NCI-H2081 (cell line): ENCODE results near the gene DELE1.
A peak's percentile ranks its signal among the peaks of the same experiment; 100 is the strongest.
"Not testable (repeated sequence)": the region's sequence is repeated elsewhere in the genome, so short reads cannot be mapped to it uniquely, and the experiment has no call there.

Experiments used
- DNase-seq, 2 experiments: peaks; one replicate each; lab custom pipeline; 2025; lab: John Stamatoyannopoulos, UW

The DELE1 gene

GRCh38 chr5:141889282-141889871 is 34.3 kb upstream of the DELE1 start:
- no peak for DNase-seq

GRCh38 chr5:141890429-141890828 is 33.2 kb upstream of the DELE1 start:
- DNase-seq = not testable (repeated sequence)

GRCh38 chr5:141897425-141897824 is 26.2 kb upstream of the DELE1 start:
- DNase-seq = no peak

GRCh38 chr5:141898448-141899049 is 25.1 kb upstream of the DELE1 start:
- no peak for DNase-seq

- DNase-seq = peak in 1 of 2 experiments; percentile 1
Measured at GRCh38 chr5:141902015-141902814, 21.5 kb upstream of the DELE1 start.

GRCh38 chr5:141903261-141903660 is 20.4 kb upstream of the DELE1 start:
- no peak for DNase-seq

GRCh38 chr5:141904551-141904950 is 19.1 kb upstream of the DELE1 start:
- DNase-seq = no peak

- DNase-seq = no peak
Measured at GRCh38 chr5:141906517-141906916, 17.2 kb upstream of the DELE1 start.

- no peak for DNase-seq
Measured at GRCh38 chr5:141906972-141907371, 16.7 kb upstream of the DELE1 start.

- no peak for DNase-seq
Measured at GRCh38 chr5:141908796-141909195, 14.9 kb upstream of the DELE1 start.

GRCh38 chr5:141909212-141909611 is 14.5 kb upstream of the DELE1 start:
- DNase-seq = no peak

GRCh38 chr5:141910271-141910673 is 13.4 kb upstream of the DELE1 start:
- DNase-seq = no peak

GRCh38 chr5:141913560-141914198 is 10.0 kb upstream of the DELE1 start:
- no peak for DNase-seq

- DNase-seq = no peak
Measured at GRCh38 chr5:141914199-141914743, 9.4 kb upstream of the DELE1 start.

GRCh38 chr5:141914797-141915196 is 8.9 kb upstream of the DELE1 start:
- no peak for DNase-seq

GRCh38 chr5:141915881-141916336 is 7.8 kb upstream of the DELE1 start:
- DNase-seq = no peak

GRCh38 chr5:141916522-141916921 is 7.1 kb upstream of the DELE1 start:
- DNase-seq = no peak

GRCh38 chr5:141917760-141918159 is 5.9 kb upstream of the DELE1 start:
- no peak for DNase-seq

GRCh38 chr5:141919218-141920119 is 4.2 kb upstream of the DELE1 start:
- no peak for DNase-seq

GRCh38 chr5:141920771-141921170 is 2.9 kb upstream of the DELE1 start:
- DNase-seq = no peak

GRCh38 chr5:141922827-141923447 is 734 bp upstream of the DELE1 start:
- not testable (repeated sequence) for DNase-seq
